NT2/D1 (cell line): ENCODE results near the gene BABAM1.

Source experiments
- SUZ12 ChIP-seq: IDR thresholded peaks from 2 replicates; pipeline ENCODE4 v1.6.1; 2011; ENCODE audit not compliant: insufficient read length, insufficient read depth; ENCODE audit errors: extremely low read depth
- YY1 ChIP-seq: IDR thresholded peaks from 2 replicates; pipeline ENCODE4 v1.6.1; 2011; ENCODE audit not compliant: insufficient read length, insufficient read depth
- ZNF274 ChIP-seq: IDR thresholded peaks from 2 replicates; pipeline ENCODE4 v1.6.1; 2011; ENCODE audit warnings: mild to moderate bottlenecking, low read depth, low read length

DNA sequence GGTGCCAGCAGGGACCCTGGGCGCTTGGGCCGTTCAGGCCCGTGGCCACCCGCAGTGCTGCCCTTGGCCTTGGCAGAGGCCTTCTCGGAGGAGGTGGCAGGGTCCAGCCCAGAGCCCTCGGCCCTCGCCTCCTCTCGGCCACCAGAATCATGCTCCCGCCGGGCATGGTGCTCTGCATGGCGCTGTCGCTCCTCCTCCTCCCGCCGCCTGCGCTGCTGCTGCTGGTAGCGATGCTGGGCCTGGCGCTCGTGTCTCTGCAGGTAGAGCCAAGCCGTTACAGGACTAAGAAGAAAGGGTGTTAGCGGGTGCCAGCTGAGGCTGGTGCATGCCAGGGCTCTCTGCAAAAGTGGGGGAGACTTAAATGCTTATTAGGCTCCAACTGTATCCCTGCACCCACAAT is 57.9 kb downstream of the BABAM1 start:
- TF ChIP-seq ZNF274 (no peak), YY1 (no peak), SUZ12 (no peak)
